HG02642 (cell line): Measurements from ENCODE around the gene HEMGN.
"Not testable (repeated sequence)": the region's sequence is repeated elsewhere in the genome, so short reads cannot be mapped to it uniquely, and the experiment has no call there.

Experiments used
- ATAC-seq: cut with Tn5 transposase; IDR thresholded peaks from one replicate; pipeline ENCODE4 v1.9.1; 2021; ENCODE audit warnings: mild to moderate bottlenecking; ENCODE audit not compliant: unreplicated experiment, poor library complexity

HEMGN gene

DNA sequence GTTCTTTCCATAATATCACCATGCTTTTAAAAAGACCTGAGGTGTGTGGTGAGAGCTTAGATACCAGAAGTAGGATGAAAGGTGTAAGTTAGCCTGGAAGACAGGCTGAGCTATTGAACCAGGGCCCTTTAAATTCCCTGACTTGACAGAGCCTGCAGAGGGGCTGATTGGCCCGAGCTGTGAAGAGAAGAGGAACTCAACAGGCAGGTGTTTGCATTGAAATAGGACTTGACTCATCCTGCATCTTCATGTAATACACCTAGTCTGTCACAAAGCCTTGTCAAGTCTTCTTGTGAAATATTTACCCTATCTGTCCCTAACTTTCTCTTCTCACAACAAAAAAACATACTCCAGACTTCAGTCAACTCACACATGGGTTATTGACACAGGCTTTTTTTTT lies 28.5 kb upstream of the HEMGN start:
- ATAC-seq, result no peak

DNA sequence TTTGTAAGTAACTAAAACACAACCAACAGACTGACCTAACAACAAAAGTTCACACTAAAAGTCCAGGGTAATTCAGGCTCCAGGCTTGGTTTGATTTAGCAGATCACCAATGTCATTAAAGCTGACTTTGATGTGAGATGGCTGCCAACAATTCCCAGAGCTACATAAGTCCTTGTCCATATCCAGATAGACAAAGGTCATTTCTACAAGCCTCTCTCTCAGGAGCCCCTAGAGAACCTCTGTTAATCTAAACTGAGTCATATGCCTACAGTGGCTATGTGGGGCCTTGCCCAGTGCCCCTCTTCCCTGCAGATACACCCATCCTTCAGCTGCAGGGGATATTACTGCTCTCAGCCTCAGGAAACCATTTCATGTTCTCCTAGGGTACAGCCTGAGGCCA lies 26.9 kb upstream of the HEMGN start:
- no peak for ATAC-seq

DNA sequence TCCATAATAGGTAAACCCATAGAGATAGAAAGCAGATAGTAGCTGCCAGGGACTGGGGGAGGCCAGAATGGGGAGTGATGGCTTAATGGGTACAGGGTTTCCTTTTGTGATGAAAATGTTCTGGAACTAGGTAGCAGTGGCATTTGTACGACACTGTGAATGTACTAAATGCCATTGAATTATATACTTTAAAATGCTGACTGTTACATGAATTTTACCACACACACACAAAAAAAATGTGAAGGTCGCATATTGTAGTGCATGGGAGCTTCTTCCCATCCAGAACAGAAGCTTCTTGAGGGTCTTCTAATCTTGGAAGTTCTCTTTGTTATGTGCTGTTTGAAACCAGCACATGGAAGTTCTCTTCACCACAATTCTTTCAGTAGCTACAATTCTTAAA lies 25.3 kb upstream of the HEMGN start:
- no peak for ATAC-seq

DNA sequence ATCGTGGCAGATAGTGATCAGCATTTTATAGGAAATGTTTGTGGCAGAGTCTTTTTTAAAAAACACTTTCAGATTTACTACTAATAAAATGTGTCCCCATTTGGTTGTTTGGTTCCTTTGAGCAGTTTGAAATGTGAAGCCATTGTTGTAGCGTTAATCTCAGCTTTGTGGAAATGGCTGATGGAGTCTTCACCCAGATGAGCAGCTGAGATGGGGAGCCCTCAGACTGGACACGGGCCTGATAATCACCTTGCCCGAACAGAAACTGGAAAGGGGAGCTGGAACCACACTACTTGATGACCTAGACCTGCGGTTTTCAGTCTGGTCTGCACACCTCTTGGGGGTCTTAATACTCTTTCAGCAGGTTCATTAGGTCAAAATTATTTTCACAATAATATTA lies 24.6 kb upstream of the HEMGN start:
- no peak for ATAC-seq

DNA sequence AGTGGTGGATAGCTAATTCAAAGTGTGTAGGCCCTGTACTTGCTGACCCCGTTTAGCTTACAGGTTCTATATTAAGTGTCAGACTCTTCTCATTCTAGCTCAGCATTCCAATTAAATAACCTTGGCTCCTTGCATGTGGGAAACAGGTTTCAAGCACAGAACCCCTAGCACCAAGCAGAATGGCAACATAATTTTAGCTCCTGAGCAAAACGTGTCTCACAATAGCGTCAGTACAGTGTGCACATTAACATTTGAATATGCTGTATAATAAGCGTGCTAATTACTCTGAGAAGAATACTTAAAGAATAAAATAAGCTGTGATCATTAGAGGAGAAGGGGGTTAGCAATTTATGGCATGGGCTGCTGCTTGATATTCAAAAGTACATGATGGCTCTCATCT lies 24.2 kb upstream of the HEMGN start:
- no peak for ATAC-seq

DNA sequence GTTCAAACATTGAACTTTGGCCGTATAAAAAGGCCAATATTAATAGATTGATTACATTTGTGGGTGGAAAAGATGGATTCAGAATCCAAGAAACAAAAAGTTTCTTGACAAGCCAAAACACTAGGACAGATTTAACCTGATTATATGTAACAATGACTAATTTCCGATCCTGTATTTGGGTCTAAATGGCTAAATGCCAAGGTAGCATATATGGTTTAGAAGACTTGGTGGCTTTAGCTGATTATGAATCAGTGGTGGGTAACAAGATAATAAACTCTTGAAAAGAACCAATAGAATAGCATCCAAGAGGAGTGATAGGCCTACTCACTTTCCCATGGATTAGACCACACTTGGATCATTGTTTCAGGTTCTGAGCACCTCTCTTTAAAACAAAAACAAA lies 23.4 kb upstream of the HEMGN start:
- no peak for ATAC-seq

DNA sequence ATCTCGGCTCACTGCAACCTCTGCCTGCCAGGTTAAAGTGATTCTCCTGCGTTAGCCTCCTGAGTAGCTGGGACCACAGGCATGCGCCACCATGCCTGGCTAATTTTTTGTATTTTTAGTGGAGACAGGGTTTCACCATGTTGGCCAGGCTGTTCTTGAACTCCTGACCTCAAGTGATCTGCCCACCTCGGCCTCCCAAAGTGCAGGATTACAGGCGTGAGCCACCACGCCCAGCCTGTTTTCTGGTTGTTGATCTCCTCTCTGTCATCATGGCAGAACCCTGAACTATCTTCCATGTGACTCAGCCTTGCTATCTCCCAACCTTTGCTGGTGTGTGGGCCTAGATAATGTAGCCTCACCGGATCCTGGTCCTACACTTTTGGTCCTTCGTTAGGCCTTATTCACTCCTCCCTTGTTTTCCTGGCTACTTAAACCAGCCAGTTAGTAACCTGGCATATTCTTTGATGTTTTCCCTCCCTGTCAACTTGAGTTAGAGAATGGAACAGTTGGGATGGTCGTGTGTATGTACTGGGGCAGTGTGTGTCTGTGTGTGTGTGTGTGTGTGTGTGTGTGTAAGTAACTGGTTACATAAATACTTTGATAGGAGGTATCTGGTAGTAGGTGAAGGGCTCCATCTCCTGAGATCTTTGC lies 22.8 kb upstream of the HEMGN start:
- not testable (repeated sequence) for ATAC-seq

DNA sequence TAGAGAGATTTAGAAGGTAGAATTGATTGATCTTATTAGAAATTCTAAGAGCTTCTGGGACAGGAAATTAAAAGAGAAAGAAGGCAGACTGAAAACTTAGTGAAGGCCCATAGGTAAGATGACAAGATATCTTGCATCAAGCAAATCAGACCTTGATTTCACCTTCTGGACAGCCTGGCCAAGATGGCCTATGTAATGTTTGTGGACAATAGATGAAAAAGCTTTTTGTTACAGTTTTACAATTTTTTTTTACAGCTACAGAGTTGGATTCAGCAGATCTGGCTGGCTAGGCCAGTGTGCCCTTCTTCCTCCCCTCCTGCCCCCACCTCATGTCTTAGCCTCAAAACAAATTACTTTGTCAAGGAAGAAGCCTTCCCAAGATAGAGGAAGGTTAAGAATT lies 21.6 kb upstream of the HEMGN start:
- ATAC-seq, result no peak

DNA sequence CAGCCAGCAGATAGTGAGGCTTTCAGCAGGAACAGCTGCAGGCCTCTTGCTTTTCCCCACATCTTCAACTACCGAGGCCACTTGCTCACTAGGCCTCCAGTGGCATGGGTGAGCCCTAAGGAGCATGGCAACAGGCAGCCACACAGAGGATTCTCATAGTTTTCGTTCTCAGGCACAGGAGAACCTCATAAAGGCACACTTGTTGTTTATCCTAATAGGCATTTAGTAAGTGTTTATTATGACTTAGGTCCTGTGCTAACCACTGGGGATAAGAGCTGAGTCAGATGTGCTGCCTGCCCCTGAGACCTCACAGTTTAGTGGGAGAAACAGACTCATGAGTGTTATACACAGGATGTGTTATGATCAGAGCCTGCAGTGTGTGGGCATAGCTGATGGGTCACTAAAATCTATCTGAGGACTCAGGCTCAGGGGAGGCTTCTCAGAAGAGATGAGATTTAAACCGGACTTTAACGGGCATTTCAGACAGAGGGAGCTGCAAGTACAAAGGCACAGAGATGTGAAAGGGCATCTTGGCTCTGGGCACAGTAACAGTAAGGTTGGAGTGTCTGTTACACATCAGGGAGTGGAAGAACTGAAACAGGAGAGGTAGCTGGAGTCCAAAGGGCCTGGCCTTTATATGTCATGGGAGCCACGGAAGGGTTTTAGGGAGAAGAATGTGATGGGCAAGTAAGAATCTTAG lies 21.0 kb upstream of the HEMGN start:
- no peak for ATAC-seq

DNA sequence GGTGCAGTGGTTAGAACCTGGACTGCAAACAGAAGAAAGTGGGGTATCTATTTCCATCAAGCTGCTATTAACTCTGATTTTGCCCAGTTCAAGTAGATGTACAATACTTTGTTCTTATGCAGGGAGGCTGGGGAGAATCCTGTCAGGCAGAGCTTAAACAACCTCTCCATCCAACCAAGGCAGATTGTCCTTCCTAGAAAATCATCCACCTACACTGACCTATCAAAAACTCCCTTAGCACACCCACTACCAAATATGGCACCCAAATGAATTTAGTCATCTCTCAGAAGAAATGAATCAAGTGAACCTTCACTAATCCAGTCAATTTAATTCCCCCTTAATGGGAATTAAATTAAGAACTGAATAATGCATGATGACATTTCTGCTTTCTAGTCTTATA lies 18.4 kb upstream of the HEMGN start:
- ATAC-seq, result no peak

DNA sequence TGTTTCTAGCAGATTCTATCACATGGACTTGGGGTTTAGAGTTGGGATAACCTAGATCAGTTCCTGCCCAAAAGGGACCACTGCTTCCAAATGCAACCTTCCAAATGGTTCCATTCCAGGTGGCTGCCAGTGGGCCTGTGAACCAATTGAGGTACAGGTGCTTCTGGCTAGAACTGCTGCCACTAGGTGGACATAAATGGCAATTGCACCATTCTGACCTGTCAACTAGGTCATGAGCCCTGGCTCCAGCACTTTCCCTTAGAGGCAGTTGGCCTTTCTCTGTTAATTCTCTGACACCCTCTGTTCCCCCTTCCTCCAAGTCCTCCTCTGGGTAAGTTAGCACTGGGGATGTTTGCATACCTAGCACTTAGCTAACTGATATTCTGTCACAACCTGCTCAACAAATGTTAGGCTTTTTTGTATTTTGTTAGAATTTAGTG lies 16.6 kb upstream of the HEMGN start:
- ATAC-seq, result no peak

DNA sequence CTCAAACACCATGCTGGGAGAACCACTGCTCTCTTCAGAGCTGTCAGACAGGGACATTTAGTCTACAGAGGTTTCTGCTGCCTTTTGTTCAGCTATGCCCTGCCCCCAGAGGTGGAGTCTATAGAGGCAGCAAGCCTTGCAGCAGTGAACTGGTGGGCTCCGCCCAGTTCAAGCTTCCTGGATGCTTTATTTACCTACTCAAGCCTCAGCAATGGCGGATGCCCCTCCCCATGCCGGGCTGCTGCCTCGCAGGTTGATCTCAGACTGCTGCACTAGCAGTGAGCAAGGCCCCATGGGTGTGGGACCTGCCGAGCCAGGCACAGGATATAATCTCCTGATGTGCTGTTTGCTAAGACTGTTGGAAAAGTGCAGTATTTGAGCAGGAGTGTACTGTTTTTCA lies 12.9 kb upstream of the HEMGN start:
- not testable (repeated sequence) for ATAC-seq

DNA sequence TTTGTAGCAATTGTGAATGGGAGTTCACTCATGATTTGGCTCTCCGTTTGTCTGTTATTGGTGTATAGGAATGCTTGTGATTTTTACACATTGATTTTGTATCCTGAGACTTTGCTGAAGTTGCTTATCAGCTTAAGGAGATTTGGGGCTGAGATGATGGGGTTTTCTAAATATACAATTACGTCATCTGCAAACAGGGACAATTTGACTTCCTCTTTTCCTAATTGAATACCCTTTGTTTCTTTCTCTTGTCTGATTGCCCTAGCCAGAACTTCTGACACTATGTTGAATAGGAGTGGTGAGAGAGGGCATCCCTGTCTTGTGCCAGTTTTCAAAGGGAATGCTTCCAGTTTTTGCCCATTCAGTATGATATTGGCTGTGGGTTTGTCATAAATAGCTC lies 9.1 kb upstream of the HEMGN start:
- ATAC-seq, result not testable (repeated sequence)

DNA sequence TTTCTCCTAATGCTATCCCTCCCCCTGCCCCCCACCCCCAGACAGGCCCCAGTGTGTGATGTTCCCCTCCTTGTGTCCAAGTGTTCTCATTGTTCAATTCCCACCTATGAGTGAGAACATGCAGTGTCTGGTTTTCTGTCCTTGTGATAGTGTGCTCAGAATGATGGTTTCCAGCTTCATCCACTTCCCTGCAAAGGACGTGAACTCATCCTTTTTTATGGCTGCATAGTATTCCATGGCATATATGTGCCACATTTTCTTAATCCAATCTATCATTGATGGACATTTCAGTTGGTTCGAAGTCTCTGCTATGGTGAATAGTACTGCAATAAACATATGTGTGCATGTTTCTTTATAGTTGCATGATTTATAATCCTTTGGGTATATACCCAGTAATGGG lies 7.5 kb upstream of the HEMGN start:
- not testable (repeated sequence) for ATAC-seq

DNA sequence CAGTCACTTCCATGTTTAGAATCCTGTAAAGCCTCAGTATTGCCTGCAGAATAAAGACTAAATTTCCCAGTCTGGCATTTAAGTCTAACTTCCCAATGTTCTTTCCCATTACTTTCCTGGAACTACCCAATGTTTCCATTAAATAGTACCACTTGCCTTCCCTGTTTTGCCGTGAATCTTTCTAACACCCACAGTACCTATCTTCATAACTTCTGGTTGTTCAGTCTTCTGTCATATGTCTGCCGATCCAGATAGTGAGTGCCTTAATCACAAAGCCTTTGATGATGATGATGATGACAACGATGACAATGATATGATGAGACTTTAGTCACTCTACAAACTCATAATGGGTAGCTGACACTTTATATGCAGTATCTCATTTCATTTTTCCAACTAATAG lies 6.6 kb upstream of the HEMGN start:
- ATAC-seq, result no peak

DNA sequence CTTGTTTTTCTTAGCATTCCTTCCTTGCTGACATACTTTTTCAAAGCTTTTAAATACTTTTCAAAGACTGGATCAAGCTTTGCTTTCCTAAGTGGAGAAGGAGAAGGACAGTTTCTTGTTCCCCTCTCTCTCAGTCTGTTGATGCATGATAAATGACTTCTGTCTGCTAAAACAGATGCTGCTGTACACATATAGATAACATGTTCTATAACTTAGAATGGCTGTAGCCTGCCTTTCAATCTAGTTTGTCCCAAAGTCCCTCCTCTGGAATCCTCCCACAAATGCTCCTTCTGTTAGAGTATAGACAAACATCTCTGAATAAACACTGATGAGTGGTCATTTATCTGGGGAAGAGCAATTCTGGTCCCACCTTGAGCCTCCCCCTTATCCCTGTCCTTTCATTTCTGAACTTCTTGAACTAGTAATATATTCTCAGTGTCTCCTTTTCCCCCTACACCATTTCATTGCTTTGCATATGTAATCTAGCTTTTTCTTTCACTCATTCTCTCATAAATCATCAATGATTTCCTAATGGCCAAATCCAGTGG lies 5.4 kb upstream of the HEMGN start:
- ATAC-seq, result no peak

DNA sequence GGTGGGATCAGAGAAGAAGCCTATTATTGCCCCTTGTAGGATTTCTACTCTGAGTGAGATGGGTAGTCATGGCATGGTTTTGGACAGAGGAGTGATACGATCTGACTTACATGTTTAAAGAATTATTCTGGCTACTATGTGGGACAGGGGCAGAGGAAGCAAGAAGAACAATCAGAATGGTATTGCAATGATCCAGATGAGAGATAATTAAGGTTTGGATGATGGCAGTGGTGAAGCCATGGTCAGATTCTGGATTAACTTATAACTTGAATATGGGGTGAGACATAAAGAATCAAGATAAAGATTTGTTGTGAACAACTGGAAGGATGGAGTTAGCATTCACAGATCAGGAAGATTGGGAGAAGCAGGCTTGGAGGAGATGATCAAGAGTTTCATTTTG lies 3.4 kb upstream of the HEMGN start:
- no peak for ATAC-seq

DNA sequence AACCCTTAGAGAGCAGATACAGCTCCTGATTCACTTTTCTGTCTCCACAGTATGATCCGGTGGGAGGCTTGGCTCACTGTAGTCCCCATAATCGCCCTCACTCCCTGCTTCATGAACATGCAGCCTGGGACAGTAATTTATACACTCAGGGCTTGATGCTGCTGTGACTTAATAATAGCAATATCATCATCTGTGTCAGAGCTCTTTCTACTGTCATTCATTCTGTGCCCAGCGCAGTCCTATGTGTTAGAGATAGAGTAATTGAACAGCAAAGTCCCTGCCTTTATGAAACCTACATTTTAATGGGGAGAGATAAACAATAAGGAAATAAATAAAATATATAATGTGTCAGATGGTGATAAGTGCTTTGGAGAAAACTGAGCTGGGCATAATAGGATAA lies 2.8 kb upstream of the HEMGN start:
- ATAC-seq, result no peak

DNA sequence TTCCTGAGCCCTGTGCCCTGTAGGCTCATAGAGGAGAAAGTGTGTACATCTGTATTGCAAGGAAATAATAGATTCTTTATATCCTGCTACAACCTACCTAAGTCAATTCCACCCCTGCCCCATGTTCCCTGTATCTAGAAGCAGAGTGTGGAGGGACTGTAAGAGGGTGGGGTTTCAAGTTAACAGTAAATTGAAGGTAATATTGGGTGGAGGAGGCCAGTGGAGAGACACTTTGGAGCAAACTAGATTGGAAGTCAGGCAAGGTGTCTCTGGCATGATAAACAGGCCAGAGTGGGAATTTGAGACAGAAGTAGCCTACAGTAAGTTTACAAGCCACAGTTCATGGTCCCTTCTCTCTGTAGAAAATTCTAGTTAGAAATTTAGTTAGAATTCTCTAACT lies 2.3 kb upstream of the HEMGN start:
- ATAC-seq, result no peak

DNA sequence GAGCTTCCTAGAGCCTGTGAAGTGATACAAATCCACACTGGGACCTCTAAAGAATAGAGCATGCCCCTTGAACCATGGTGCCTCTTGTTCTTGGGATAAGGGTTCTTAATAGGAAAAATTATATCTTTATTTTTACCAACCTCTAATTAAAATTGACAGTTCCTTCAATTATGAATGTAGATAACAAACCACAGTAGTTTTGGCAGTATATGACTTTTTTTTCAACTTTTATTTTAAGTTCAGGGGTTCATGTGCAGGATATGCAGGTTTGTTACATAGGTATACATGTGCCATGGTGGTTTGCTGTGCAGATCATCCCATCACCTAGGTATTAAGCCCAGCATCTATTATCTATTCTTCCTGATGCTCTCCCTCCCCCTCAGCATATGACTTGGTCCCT lies 974 bp downstream of the HEMGN start:
- ATAC-seq, result no peak

DNA sequence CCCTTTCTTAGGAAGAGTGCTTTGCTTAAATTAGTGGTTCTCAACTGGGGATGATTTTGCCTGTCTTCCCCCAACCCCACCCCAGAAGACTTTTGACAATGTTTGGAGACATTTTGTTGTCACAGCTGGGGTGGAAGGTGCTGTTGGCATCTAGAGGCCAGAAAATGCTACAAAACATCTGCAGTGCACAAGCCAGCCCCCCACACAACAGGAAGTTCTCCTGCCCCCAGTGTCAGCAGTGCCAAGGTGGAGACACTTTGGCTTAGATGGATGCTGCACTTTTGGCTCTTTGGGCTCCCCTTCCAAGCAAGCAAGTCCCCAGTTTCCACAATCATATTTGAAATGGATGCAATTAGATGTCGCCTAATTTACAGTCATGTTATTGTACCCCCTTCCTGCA lies 2.7 kb downstream of the HEMGN start:
- no peak for ATAC-seq
